Activated CD4-positive, alpha-beta T cell treated with anti-CD3 and anti-CD28 coated beads, Interleukin-2, amount 50 U/mL, for 16 hours (primary cell): ENCODE results near the gene VWA5B2.

ENCODE experiments used
- DNase-seq: peaks from one replicate; pipeline ENCODE4 v3.0.0-alpha.2; 2020

Gene VWA5B2

GRCh38 chr3:184229394-184230080 is at the start of gene VWA5B2:
VWA5B2 (plus strand) TSS chr3:184229585; CDS start chr3:184230529, 944 bp downstream.
- DNase-seq = peak; percentile 52

GRCh38 chr3:184180165-184180564 is 49.2 kb upstream of the VWA5B2 start:
- DNase-seq = no peak

GRCh38 chr3:184181596-184181995 is 47.8 kb upstream of the VWA5B2 start:
- DNase-seq = no peak

- no peak for DNase-seq
These were observed 45.7 kb upstream of the VWA5B2 start for GRCh38 chr3:184183679-184184078.

GRCh38 chr3:184184546-184185230 is 44.7 kb upstream of the VWA5B2 start:
- DNase-seq = no peak

GRCh38 chr3:184185461-184186183 is 43.8 kb upstream of the VWA5B2 start:
- DNase-seq = peak; percentile 99

- DNase-seq = no peak
These were observed 43.0 kb upstream of the VWA5B2 start, which contains the start of gene ABCF3 for GRCh38 chr3:184186184-184186901. ABCF3 (plus strand) TSS chr3:184186199; CDS start chr3:184186208, 9 bp downstream.

GRCh38 chr3:184186902-184187207 is 42.5 kb upstream of the VWA5B2 start:
- DNase-seq = no peak

- no peak for DNase-seq
These were observed 41.3 kb upstream of the VWA5B2 start for GRCh38 chr3:184188080-184188479.

GRCh38 chr3:184189421-184189820 is 40.0 kb upstream of the VWA5B2 start:
- DNase-seq = no peak

GRCh38 chr3:184192889-184193288 is 36.5 kb upstream of the VWA5B2 start:
- DNase-seq = no peak

- DNase-seq = no peak
These were observed 35.3 kb upstream of the VWA5B2 start for GRCh38 chr3:184193991-184194539.

- no peak for DNase-seq
These were observed 32.8 kb upstream of the VWA5B2 start for GRCh38 chr3:184196536-184196935.

GRCh38 chr3:184198509-184198908 is 30.9 kb upstream of the VWA5B2 start:
- no peak for DNase-seq

- DNase-seq = no peak
These were observed 28.6 kb upstream of the VWA5B2 start for GRCh38 chr3:184200825-184201224.

- DNase-seq = no peak
These were observed 25.9 kb upstream of the VWA5B2 start for GRCh38 chr3:184203526-184203925.

- no peak for DNase-seq
These were observed 20.1 kb upstream of the VWA5B2 start for GRCh38 chr3:184209146-184209923.

- no peak for DNase-seq
These were observed 18.1 kb upstream of the VWA5B2 start for GRCh38 chr3:184211297-184211696.

GRCh38 chr3:184211718-184212117 is 17.7 kb upstream of the VWA5B2 start:
- no peak for DNase-seq

GRCh38 chr3:184218814-184219213 is 10.6 kb upstream of the VWA5B2 start:
- DNase-seq = no peak

GRCh38 chr3:184222521-184222920 is 6.9 kb upstream of the VWA5B2 start:
- DNase-seq = no peak

- DNase-seq = no peak
These were observed 5.4 kb upstream of the VWA5B2 start for GRCh38 chr3:184223946-184224345.
